Activated CD4-positive, alpha-beta T cell treated with anti-CD3 and anti-CD28 coated beads, Interleukin-2, amount 10 ng/mL, durations not matched to agents 24 days and 14 days (primary cell): ENCODE results near the gene TRIM60. TPM values are rescaled to one million over a fixed set of nuclear protein-coding genes. Genes with fewer than 3 reads are reported as not detected.
"Not testable (repeated sequence)": the region's sequence is repeated elsewhere in the genome, so short reads cannot be mapped to it uniquely, and the experiment has no call there.

Experiments used
- DNase-seq: peaks from one replicate; pipeline ENCODE4 v3.0.0; 2022
- H3K27ac Mint-ChIP-seq: one replicate; pipeline ENCODE4 v1.8.0; 2022; ENCODE audit warnings: mild to moderate bottlenecking, mixed read lengths
- H3K27me3 Mint-ChIP-seq: one replicate; pipeline ENCODE4 v1.8.0; 2022; ENCODE audit warnings: mixed read lengths
- H3K36me3 Mint-ChIP-seq: one replicate; pipeline ENCODE4 v1.8.0; 2022; ENCODE audit warnings: low read depth, mild to moderate bottlenecking, mixed read lengths
- H3K4me1 Mint-ChIP-seq: one replicate; pipeline ENCODE4 v1.8.0; 2021; ENCODE audit warnings: mixed read lengths
- H3K4me3 Mint-ChIP-seq: one replicate; pipeline ENCODE4 v1.8.0; 2022; ENCODE audit warnings: mild to moderate bottlenecking, moderate library complexity, mixed read lengths
- H3K9me3 Mint-ChIP-seq: one replicate; pipeline ENCODE4 v1.8.0; 2021; ENCODE audit warnings: mixed read lengths
- intact Hi-C: fragments of 100-400 bp; cut with micrococcal nuclease; formaldehyde crosslinking; loops from one replicate; pipeline ENCODE4 v1.15.1; 2023
- total RNA-seq: library from RNA; stranded (reverse); gene quantifications from 2 replicates; pipeline ENCODE4 v1.2.3, GENCODE V29; 2022

Gene TRIM60
- total RNA-seq, 1 donor from 2014 or later, result not detected

- Mint-ChIP-seq H3K36me3 (peaks cover 2% of the 10 kb centered on the region), H3K4me1 (peaks cover 4% of the 10 kb centered on the region), H3K27me3 (no peaks in the 10 kb centered on the region), H3K4me3 (no peak overlapping the region), H3K27ac (no peak overlapping the region), H3K9me3 (no peaks in the 10 kb centered on the region)
- DNase-seq, result no peak
- intact Hi-C loops, result no loop called here
These were observed 45.3 kb downstream of the TRIM60 start for GRCh38 chr4:165077034-165077578.

- no peaks in the 10 kb centered on the region for H3K27me3 Mint-ChIP-seq
- no peak overlapping the region for H3K27ac Mint-ChIP-seq
- no peaks in the 10 kb centered on the region for H3K9me3 Mint-ChIP-seq
- intact Hi-C loops, result no loop called here
- no peak for DNase-seq
- no peak overlapping the region for H3K4me3 Mint-ChIP-seq
- H3K4me1 Mint-ChIP-seq, result peaks cover 4% of the 10 kb centered on the region
- H3K36me3 Mint-ChIP-seq, result peaks cover 2% of the 10 kb centered on the region
These were observed 47.7 kb downstream of the TRIM60 start for GRCh38 chr4:165079476-165079875.

DNA sequence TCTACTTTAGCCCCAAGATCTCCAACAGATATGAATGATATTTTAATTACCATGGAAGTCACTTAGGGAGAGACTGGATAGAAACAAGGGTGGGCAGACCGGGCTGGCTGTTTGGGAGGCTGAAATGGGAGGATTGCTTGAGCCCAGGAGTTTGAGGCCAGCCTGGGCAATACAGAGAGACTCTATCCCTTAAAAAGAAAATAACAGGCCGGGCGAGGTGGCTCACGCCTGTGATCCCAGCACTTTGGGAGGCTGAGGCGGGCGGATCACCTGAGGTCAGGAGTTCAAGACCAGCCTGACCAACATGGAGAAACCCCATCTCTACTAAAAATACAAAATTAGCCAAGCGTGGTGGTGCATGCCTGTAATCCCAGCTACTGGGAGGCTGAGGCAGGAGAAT, 53.0 kb downstream of the TRIM60 start:
- H3K27ac Mint-ChIP-seq, H3K36me3 Mint-ChIP-seq, H3K27me3 Mint-ChIP-seq, H3K4me3 Mint-ChIP-seq, DNase-seq, H3K9me3 Mint-ChIP-seq, H3K4me1 Mint-ChIP-seq, intact Hi-C loops: not testable (repeated sequence)

GRCh38 chr4:165085946-165086345, 54.1 kb downstream of the TRIM60 start:
- Mint-ChIP-seq H3K27me3 (no peaks in the 10 kb centered on the region), H3K9me3 (no peaks in the 10 kb centered on the region), H3K4me3 (no peak overlapping the region), H3K36me3 (peaks cover 9% of the 10 kb centered on the region), H3K4me1 (no peaks in the 10 kb centered on the region), H3K27ac (no peak overlapping the region)
- intact Hi-C loops, result no loop called here
- DNase-seq, result no peak

- Mint-ChIP-seq H3K4me1 (no peaks in the 10 kb centered on the region), H3K27me3 (no peaks in the 10 kb centered on the region), H3K9me3 (no peaks in the 10 kb centered on the region), H3K36me3 (peaks cover 9% of the 10 kb centered on the region), H3K4me3 (no peak overlapping the region), H3K27ac (no peak overlapping the region)
- no peak for DNase-seq
- intact Hi-C loops, result no loop called here
These were observed 56.6 kb downstream of the TRIM60 start for GRCh38 chr4:165088366-165088765.

Other genes with a start within 250 kb of the TRIM60 start
- not detected in 2 replicates for gene APELA, start 154.8 kb upstream of the TRIM60 start, total RNA-seq
- 3.4 and 3.7 TPM in 2 replicates for gene TRIM61, start 54.3 kb upstream of the TRIM60 start, total RNA-seq
- not detected in 2 replicates for gene TRIM75, start 21.9 kb downstream of the TRIM60 start, total RNA-seq
- gene TMEM192, start 80.9 kb downstream of the TRIM60 start, total RNA-seq, result 10.0 and 11.0 TPM in 2 replicates
- gene KLHL2, start 175.6 kb downstream of the TRIM60 start, total RNA-seq, result 39.5 and 42.7 TPM in 2 replicates